Measurements from ENCODE around the gene PDE6G.

Gene PDE6G

GRCh38 chr17:81691608-81692007, 35.3 kb upstream of the PDE6G start:
- Mint-ChIP-seq H3K4me3 (no peak overlapping the region), H3K9me3 (no peaks in the 10 kb centered on the region), H3K27ac (no peak overlapping the region)

GRCh38 chr17:81691196-81691595, 34.9 kb upstream of the PDE6G start:
- H3K27ac Mint-ChIP-seq: no peak overlapping the region
- H3K4me1 Mint-ChIP-seq: peaks cover 14% of the 10 kb centered on the region
- H3K9me3 Mint-ChIP-seq: no peaks in the 10 kb centered on the region
- no peaks in the 10 kb centered on the region for H3K27me3 Mint-ChIP-seq
- peaks cover 6% of the 10 kb centered on the region for H3K36me3 Mint-ChIP-seq
- H3K4me3 Mint-ChIP-seq: no peak overlapping the region

More at GRCh38 chr17:81691608-81692007, 35.3 kb upstream of the PDE6G start:
- H3K4me1 Mint-ChIP-seq: peaks cover 11% of the 10 kb centered on the region
- H3K27me3 Mint-ChIP-seq: no peaks in the 10 kb centered on the region
- peaks cover 4% of the 10 kb centered on the region for H3K36me3 Mint-ChIP-seq

GRCh38 chr17:81690549-81690948, 34.2 kb upstream of the PDE6G start:
- peaks cover 18% of the 10 kb centered on the region for H3K4me1 Mint-ChIP-seq
- no peak overlapping the region for H3K27ac Mint-ChIP-seq
- H3K4me3 Mint-ChIP-seq: no peak overlapping the region
- H3K36me3 Mint-ChIP-seq: peaks cover 7% of the 10 kb centered on the region
- no peaks in the 10 kb centered on the region for H3K9me3 Mint-ChIP-seq
- no peaks in the 10 kb centered on the region for H3K27me3 Mint-ChIP-seq

- no peak overlapping the region for H3K4me3 Mint-ChIP-seq
- H3K27ac Mint-ChIP-seq: no peak overlapping the region
- peaks cover 23% of the 10 kb centered on the region for H3K4me1 Mint-ChIP-seq
- H3K27me3 Mint-ChIP-seq: no peaks in the 10 kb centered on the region
- peaks cover 7% of the 10 kb centered on the region for H3K36me3 Mint-ChIP-seq
- no peaks in the 10 kb centered on the region for H3K9me3 Mint-ChIP-seq
These were observed 33.7 kb upstream of the PDE6G start for GRCh38 chr17:81690066-81690465.

- Mint-ChIP-seq H3K9me3 (no peaks in the 10 kb centered on the region), H3K27me3 (no peaks in the 10 kb centered on the region), H3K36me3 (peaks cover 7% of the 10 kb centered on the region), H3K27ac (no peak overlapping the region), H3K4me3 (no peak overlapping the region), H3K4me1 (peaks cover 33% of the 10 kb centered on the region)
These were observed 32.3 kb upstream of the PDE6G start for GRCh38 chr17:81688616-81689015.

GRCh38 chr17:81687770-81688541, 31.6 kb upstream of the PDE6G start:
- Mint-ChIP-seq H3K4me1 (peaks cover 36% of the 10 kb centered on the region), H3K9me3 (no peaks in the 10 kb centered on the region), H3K4me3 (no peak overlapping the region), H3K36me3 (peaks cover 7% of the 10 kb centered on the region), H3K27ac (no peak overlapping the region), H3K27me3 (no peaks in the 10 kb centered on the region)

- peaks cover 43% of the 10 kb centered on the region for H3K4me1 Mint-ChIP-seq
- H3K27ac Mint-ChIP-seq: no peak overlapping the region
- no peaks in the 10 kb centered on the region for H3K27me3 Mint-ChIP-seq
These were observed 30.3 kb upstream of the PDE6G start for GRCh38 chr17:81686614-81687013.

GRCh38 chr17:81685108-81685507, 28.8 kb upstream of the PDE6G start:
- H3K4me3 Mint-ChIP-seq: peak overlapping the region; percentile 92
- peaks cover 43% of the 10 kb centered on the region for H3K4me1 Mint-ChIP-seq

More at GRCh38 chr17:81686614-81687013, 30.3 kb upstream of the PDE6G start:
- peaks cover 7% of the 10 kb centered on the region for H3K36me3 Mint-ChIP-seq
- no peaks in the 10 kb centered on the region for H3K9me3 Mint-ChIP-seq
- no peak overlapping the region for H3K4me3 Mint-ChIP-seq

GRCh38 chr17:81684442-81684911, 28.1 kb upstream of the PDE6G start:
- H3K36me3 Mint-ChIP-seq: peaks cover 7% of the 10 kb centered on the region
- peak overlapping the region; percentile 92 for H3K4me3 Mint-ChIP-seq
- H3K4me1 Mint-ChIP-seq: peaks cover 42% of the 10 kb centered on the region
- H3K27me3 Mint-ChIP-seq: no peaks in the 10 kb centered on the region
- H3K9me3 Mint-ChIP-seq: no peaks in the 10 kb centered on the region
- H3K27ac Mint-ChIP-seq: peak overlapping the region; percentile 76

More at GRCh38 chr17:81685108-81685507, 28.8 kb upstream of the PDE6G start:
- H3K27me3 Mint-ChIP-seq: no peaks in the 10 kb centered on the region
- no peaks in the 10 kb centered on the region for H3K9me3 Mint-ChIP-seq
- H3K27ac Mint-ChIP-seq: peak overlapping the region; percentile 76
- peaks cover 7% of the 10 kb centered on the region for H3K36me3 Mint-ChIP-seq

- peaks cover 7% of the 10 kb centered on the region for H3K36me3 Mint-ChIP-seq
- H3K27me3 Mint-ChIP-seq: no peaks in the 10 kb centered on the region
- H3K4me1 Mint-ChIP-seq: peaks cover 39% of the 10 kb centered on the region
- H3K27ac Mint-ChIP-seq: peak within 1 kb of the TSS; percentile 98
- peak within 1 kb of the TSS; percentile 94 for H3K4me3 Mint-ChIP-seq
- H3K9me3 Mint-ChIP-seq: no peaks in the 10 kb centered on the region
These were observed 27.5 kb upstream of the PDE6G start, which contains the start of the genes ARL16 and HGS for GRCh38 chr17:81683584-81684441. TSS of gene ARL16 (minus strand) at chr17:81683797. CDS start at chr17:81683753, 44 bp downstream. TSS of gene HGS (plus strand) at chr17:81684011. CDS start at chr17:81684067, 56 bp downstream.

GRCh38 chr17:81683208-81683583, 26.9 kb upstream of the PDE6G start:
- Mint-ChIP-seq H3K36me3 (peaks cover 7% of the 10 kb centered on the region), H3K27ac (peak overlapping the region; percentile 30), H3K4me3 (peak overlapping the region; percentile 94), H3K9me3 (no peaks in the 10 kb centered on the region), H3K27me3 (no peaks in the 10 kb centered on the region), H3K4me1 (peaks cover 39% of the 10 kb centered on the region)

- Mint-ChIP-seq H3K4me3 (peak overlapping the region; percentile 94), H3K27ac (peak overlapping the region; percentile 30), H3K36me3 (peaks cover 7% of the 10 kb centered on the region), H3K4me1 (peaks cover 39% of the 10 kb centered on the region), H3K9me3 (no peaks in the 10 kb centered on the region), H3K27me3 (no peaks in the 10 kb centered on the region)
These were observed 26.3 kb upstream of the PDE6G start for GRCh38 chr17:81682565-81683207.

GRCh38 chr17:81681672-81682071, 25.3 kb upstream of the PDE6G start:
- H3K4me1 Mint-ChIP-seq: peaks cover 32% of the 10 kb centered on the region
- peak overlapping the region; percentile 11 for H3K4me3 Mint-ChIP-seq
- H3K9me3 Mint-ChIP-seq: no peaks in the 10 kb centered on the region
- no peaks in the 10 kb centered on the region for H3K27me3 Mint-ChIP-seq
- peaks cover 3% of the 10 kb centered on the region for H3K36me3 Mint-ChIP-seq
- H3K27ac Mint-ChIP-seq: no peak overlapping the region

- no peaks in the 10 kb centered on the region for H3K36me3 Mint-ChIP-seq
- H3K27me3 Mint-ChIP-seq: no peaks in the 10 kb centered on the region
- no peak overlapping the region for H3K27ac Mint-ChIP-seq
- peak overlapping the region; percentile 9 for H3K4me3 Mint-ChIP-seq
- H3K4me1 Mint-ChIP-seq: peaks cover 27% of the 10 kb centered on the region
- no peaks in the 10 kb centered on the region for H3K9me3 Mint-ChIP-seq
These were observed 23.8 kb upstream of the PDE6G start for GRCh38 chr17:81680150-81680549.

GRCh38 chr17:81676906-81677305, 20.6 kb upstream of the PDE6G start:
- Mint-ChIP-seq H3K4me3 (no peak overlapping the region), H3K9me3 (no peaks in the 10 kb centered on the region), H3K4me1 (peaks cover 6% of the 10 kb centered on the region), H3K27me3 (no peaks in the 10 kb centered on the region), H3K27ac (no peak overlapping the region), H3K36me3 (no peaks in the 10 kb centered on the region)

All from activated naive CD4-positive, alpha-beta T cell treated with anti-CD3 and anti-CD28 coated beads, Interleukin-2, amount 50 U/mL, for 24 hours (primary cell).